Left lung (tissue), 10 donors: ENCODE measurements around the gene SKP1. TPM values are rescaled to one million over a fixed set of nuclear protein-coding genes. Genes with fewer than 3 reads are reported as not detected.

Source experiments
- ATAC-seq: fragments of 200-7000 bp; cut with Tn5 transposase; one replicate; pipeline ENCODE4 v1.9.1; 2020; ENCODE audit warnings: moderate library complexity
- DNase-seq, 4 donors: peaks; one replicate each; pipeline ENCODE4 v3.0.0-alpha.2; 2013 to 2020
- H3K27ac ChIP-seq, 2 donors: fragments of 200-600 bp; sonication (generic) in 1 of 2; one replicate each; pipeline versions ENCODE4 v1.5.0 to v1.8.0; 2020 to 2021
- H3K27me3 ChIP-seq, 2 donors: fragments of 200-600 bp; sonication (generic) in 1 of 2; one replicate each; pipeline versions ENCODE4 v1.5.0 to v1.8.0; 2020 to 2021
- H3K36me3 ChIP-seq, 2 donors: fragments of 200-600 bp; sonication (generic) in 1 of 2; one replicate each; pipeline versions ENCODE4 v1.5.0 to v1.8.0; 2020 to 2021
- H3K4me1 ChIP-seq, 2 donors: fragments of 200-600 bp; one replicate each; pipeline ENCODE4 v1.8.0; 2021
- H3K4me3 ChIP-seq, 2 donors: fragments of 200-600 bp; sonication (generic) in 1 of 2; one replicate each; pipeline versions ENCODE4 v1.5.0 to v1.8.0; 2020 to 2021; ENCODE audit warnings: mild to moderate bottlenecking in 1 of 2
- H3K9me3 ChIP-seq, 2 donors: fragments of 200-600 bp; sonication (generic) in 1 of 2; one replicate each; pipeline versions ENCODE4 v1.5.0 to v1.8.0; 2020 to 2021
- CTCF ChIP-seq, 2 donors: fragments of 200-600 bp; sonication (generic) in 1 of 2; IDR thresholded peaks; one replicate each; pipeline versions ENCODE4 v1.5.0 to v1.8.0; 2021; ENCODE audit warnings: antibody characterized with exemption in 2 of 2
- intact Hi-C, 2 donors: fragments of 100-400 bp; cut with DNase I; formaldehyde crosslinking; loops; one replicate each; pipeline versions ENCODE4 v1.11.2 to v1.14.2; 2022
- polyA plus RNA-seq, 6 donors: library from polyadenylated mRNA; unstranded; fragments of 120-200 nt; gene quantifications; one replicate each; pipeline ENCODE4 v1.2.1, GENCODE V29; 2013; ENCODE audit not compliant: insufficient read length in 6 of 6
- total RNA-seq, 2 donors: library from RNA; stranded (reverse); fragmentation: NEBNext Ultra II Directional; extraction: Animal tissue kit (Norgen Biotek cat#: 25700); gene quantifications; one replicate each; pipeline ENCODE4 v1.2.1, GENCODE V29; 2021
- donor health status: DM: no; HTN: yes; CAD: no.
- donor health status: DM: no; HTN: no; CAD: no.

Gene SKP1
- total and polyA plus RNA-seq, 8 donors = 259 to 584 (median 547) TPM

GRCh38 chr5:134128648-134128995, 48.1 kb downstream of the SKP1 start:
- DNase-seq = peak in 1 of 4 donors; percentile 56
- ATAC-seq = no peak
- Histone ChIP-seq H3K4me1 (peaks cover 9 to 39% of the 10 kb centered on the region in 2 donors), H3K36me3 (peaks cover 0 to 16% of the 10 kb centered on the region in 2 donors), H3K4me3 (no peak overlapping the region), H3K9me3 (no peaks in the 10 kb centered on the region), H3K27me3 (no peaks in the 10 kb centered on the region), H3K27ac (peak overlapping the region in 1 of 2 donors; percentile 53)
- TF ChIP-seq CTCF (IDR thresholded peaks at IDR 0.05) = no peak
- intact Hi-C loops = no loop called here

- peaks cover 9 to 39% of the 10 kb centered on the region in 2 donors for H3K4me1 ChIP-seq
- no peak for TF ChIP-seq CTCF (IDR thresholded peaks at IDR 0.05)
- peak overlapping the region in 1 of 2 donors; percentile 53 for H3K27ac ChIP-seq
- H3K27me3 ChIP-seq = no peaks in the 10 kb centered on the region
- ATAC-seq (no peak), DNase-seq (peak in 1 of 4 donors; percentile 42)
- intact Hi-C loops = no loop called here
- no peak overlapping the region for H3K4me3 ChIP-seq
- peaks cover 0 to 13% of the 10 kb centered on the region in 2 donors for H3K36me3 ChIP-seq
- H3K9me3 ChIP-seq = no peaks in the 10 kb centered on the region
These were observed 48.6 kb downstream of the SKP1 start for GRCh38 chr5:134127988-134128647.

GRCh38 chr5:134127376-134127861, 49.3 kb downstream of the SKP1 start:
- ATAC-seq = peak; percentile 11
- H3K27ac ChIP-seq = peak overlapping the region in 1 of 2 donors; percentile 53
- no peaks in the 10 kb centered on the region for H3K27me3 ChIP-seq
- H3K4me3 ChIP-seq = no peak overlapping the region
- H3K36me3 ChIP-seq = peaks cover 0 to 13% of the 10 kb centered on the region in 2 donors
- no peak for TF ChIP-seq CTCF (IDR thresholded peaks at IDR 0.05)
- intact Hi-C loops = no loop called here
- H3K9me3 ChIP-seq = no peaks in the 10 kb centered on the region
- peak in 1 of 4 donors; percentile 60 for DNase-seq
- peaks cover 9 to 39% of the 10 kb centered on the region in 2 donors for H3K4me1 ChIP-seq

- Histone ChIP-seq H3K27me3 (no peaks in the 10 kb centered on the region), H3K4me3 (no peak overlapping the region), H3K4me1 (peaks cover 9 to 38% of the 10 kb centered on the region in 2 donors), H3K9me3 (no peaks in the 10 kb centered on the region), H3K27ac (peak overlapping the region in 1 of 2 donors; percentile 21), H3K36me3 (peaks cover 0 to 12% of the 10 kb centered on the region in 2 donors)
- TF ChIP-seq CTCF (IDR thresholded peaks at IDR 0.05) = no peak
- DNase-seq = peak in 2 of 4 donors; percentile 36 to 43
- peak; percentile 6 for ATAC-seq
- intact Hi-C loops = no loop called here
These were observed 51.4 kb downstream of the SKP1 start for GRCh38 chr5:134125039-134126015.
